GM12892 (cell line): ENCODE results near the gene CNTFR.

Experiments used
- DNase-seq: peaks from one replicate; pipeline ENCODE4 v3.0.0; 2011; ENCODE audit not compliant: insufficient read length
- FAIRE-seq: peaks from 2 replicates; lab custom pipeline; 2011; peaks lifted over from hg19 to GRCh38; lab: Jason Lieb, UNC
- POLR2A ChIP-seq: IDR thresholded peaks from 2 replicates; pipeline ENCODE4 v1.6.1; 2011; ENCODE audit warnings: low read depth, low read length, control low read depth
- POLR2AphosphoS5 ChIP-seq: IDR thresholded peaks from 2 replicates; pipeline ENCODE4 v1.6.1; 2011; ENCODE audit warnings: low read depth, low read length, control low read depth
- TAF1 ChIP-seq: IDR thresholded peaks from 2 replicates; pipeline ENCODE4 v1.6.1; 2011; ENCODE audit warnings: low read depth, mild to moderate bottlenecking, control low read depth, low read length, borderline replicate concordance

CNTFR gene

DNA sequence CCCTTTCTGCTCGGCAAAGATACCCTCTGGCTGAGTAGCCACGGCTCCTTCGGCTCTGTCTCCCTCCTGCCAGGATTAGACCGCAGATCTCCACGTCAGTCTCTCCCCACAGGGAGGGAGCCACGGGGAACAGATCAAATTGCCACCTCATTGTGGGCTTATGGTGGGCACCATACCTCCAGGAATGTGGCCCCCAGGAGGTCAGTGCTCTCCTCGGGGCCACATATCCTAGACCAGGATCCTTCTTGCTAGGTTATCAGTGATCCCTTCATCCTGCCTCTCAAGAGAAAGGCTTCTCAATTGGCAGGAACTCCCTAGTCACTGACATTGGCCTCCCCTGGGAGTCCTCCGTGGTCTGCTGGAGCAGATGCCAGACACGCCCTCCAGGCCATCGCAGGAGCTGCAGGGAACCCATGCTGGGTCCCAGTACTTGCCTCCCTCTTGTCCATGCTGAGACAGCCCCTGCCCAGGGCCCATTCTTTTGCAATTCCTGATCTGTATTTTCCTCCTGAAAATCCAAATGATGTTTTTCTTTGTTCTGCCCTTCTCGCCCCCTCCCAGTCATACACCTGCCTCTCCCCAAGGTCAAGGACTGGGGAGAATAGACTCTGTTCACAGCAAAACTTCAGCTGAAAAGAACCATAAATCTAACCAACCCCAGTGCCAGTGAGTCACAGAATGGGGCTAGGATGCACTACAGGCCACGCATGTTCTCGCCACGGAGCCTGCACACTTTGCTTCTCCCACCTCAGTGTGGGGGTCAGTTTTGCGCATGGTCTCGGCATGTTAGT, 35.1 kb downstream of the CNTFR start:
- no peak for FAIRE-seq
- DNase-seq = no peak
- TF ChIP-seq TAF1 = no peak
- no peak for TF ChIP-seq POLR2AphosphoS5
- no peak for TF ChIP-seq POLR2A

- DNase-seq = no peak
- FAIRE-seq = no peak
- TF ChIP-seq POLR2A = no peak
- no peak for TF ChIP-seq TAF1
- TF ChIP-seq POLR2AphosphoS5 = no peak
These were observed 36.0 kb downstream of the CNTFR start for GRCh38 chr9:34553511-34554021.

DNA sequence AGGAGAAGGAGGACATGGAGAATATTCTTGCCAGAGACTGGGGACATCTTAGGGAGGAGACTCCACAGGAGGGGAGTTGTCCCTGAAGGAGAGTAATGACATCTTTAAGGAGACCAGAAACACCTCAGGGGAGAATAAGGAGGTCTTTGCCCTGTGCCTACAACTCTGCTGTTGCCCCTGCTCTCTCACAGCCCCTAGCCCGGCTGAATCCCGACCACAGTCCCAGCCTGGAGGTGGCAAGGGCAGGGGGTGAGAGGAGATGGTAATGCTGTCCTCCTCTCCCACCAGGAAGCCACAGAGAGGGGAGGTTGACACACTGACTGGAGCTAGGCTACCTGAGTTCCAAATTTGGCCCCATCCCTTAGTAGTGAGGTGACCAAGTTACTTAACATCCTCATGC, 36.5 kb downstream of the CNTFR start:
- no peak for DNase-seq
- FAIRE-seq = no peak
- no peak for TF ChIP-seq POLR2A
- no peak for TF ChIP-seq POLR2AphosphoS5
- TF ChIP-seq TAF1 = no peak

DNA sequence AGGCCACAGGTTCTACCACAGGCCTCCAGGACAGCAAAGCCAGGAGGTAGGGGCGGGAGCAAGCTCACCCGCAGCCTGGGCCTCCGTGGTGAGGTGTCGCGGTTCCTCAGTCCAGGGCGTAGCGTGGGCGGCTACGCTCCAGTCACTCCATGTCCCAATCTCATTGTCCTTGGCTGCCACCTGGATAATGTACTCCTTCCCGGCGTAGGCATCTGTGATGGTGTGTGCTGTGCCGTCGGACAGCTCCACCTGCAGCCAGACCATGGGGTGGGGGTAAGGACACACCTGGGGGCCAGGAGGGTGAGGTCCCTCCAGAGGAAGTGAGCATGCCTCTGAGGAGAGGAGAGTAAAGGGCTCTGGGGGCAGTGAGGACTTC, 36.9 kb downstream of the CNTFR start:
- no peak for FAIRE-seq
- TF ChIP-seq POLR2AphosphoS5 (no peak), POLR2A (no peak), TAF1 (no peak)

GRCh38 chr9:34551751-34552605, 37.5 kb downstream of the CNTFR start:
- DNase-seq (no peak), FAIRE-seq (no peak)
- no peak for TF ChIP-seq POLR2A
- TF ChIP-seq TAF1 = no peak
- TF ChIP-seq POLR2AphosphoS5 = no peak

More for the DNA sequence above, 36.9 kb downstream of the CNTFR start:
- DNase-seq = no peak

DNA sequence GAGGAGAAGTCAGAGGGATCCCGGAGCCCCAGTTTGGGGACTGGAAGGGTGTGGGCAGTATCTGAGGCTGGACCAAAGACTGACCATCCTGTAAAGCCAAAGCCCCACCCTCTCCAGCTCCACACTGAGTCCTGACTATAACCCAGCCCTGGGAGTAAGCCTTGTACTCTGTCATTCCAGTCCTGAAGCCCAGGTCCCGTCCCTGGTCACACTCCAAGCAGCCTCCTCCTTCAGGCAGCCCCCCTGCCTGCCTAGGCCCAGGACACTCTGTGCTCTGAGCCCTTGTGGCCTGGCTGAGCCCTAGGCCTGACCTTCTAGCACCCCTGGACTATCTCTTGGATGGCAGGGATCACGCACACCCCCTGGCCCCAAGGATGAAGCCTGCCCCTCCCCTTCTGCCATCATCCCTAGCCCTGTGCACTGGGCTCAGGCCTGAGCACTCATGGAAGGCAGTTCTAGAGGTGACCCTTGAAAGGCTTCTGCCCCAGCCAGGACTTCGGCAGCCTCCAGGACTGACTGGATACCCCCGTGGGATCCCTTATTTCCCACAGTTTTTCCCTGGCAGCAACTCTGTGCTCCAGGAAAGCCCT, 38.7 kb downstream of the CNTFR start:
- DNase-seq (no peak), FAIRE-seq (no peak)
- TF ChIP-seq POLR2AphosphoS5 (no peak), POLR2A (no peak), TAF1 (no peak)

DNA sequence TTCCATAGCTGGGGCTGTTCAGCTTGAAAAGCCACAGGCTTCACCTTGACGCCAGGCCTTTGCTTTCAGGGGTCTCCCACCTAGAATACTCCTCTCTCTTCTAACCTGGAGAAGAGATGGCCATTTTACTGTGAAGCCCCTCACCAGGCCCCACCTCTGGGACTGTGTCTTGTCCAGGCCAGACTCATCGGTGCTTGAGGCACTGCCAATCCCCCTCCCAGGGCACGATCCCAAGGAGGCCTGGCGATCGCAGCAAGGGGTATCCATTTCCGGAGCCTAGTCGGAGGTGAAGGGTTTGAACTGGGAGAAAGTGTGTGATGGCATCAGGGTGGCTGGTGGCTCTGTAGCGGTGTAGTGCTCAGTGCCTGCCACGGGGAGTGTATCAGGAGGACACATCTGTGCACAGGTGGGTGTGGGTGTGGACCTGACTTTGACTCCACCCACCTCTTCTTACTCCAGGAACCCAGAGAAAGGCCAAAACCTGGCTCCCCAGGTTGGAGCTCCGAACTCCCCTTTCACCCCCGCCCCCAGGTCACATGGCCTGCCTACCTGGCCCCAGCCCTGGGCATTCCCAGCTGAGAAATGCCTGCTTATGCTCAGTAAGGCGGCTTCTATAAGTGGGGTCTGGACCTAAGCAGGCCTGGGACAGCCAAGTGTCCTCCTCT, 39.4 kb downstream of the CNTFR start:
- FAIRE-seq = no peak
- no peak for TF ChIP-seq POLR2A
- TF ChIP-seq TAF1 = no peak
- no peak for TF ChIP-seq POLR2AphosphoS5

GRCh38 chr9:34549407-34549732, 40.2 kb downstream of the CNTFR start:
- DNase-seq = no peak
- TF ChIP-seq POLR2AphosphoS5 (no peak), POLR2A (no peak)
- no peak for FAIRE-seq

More for the DNA sequence above, 39.4 kb downstream of the CNTFR start:
- DNase-seq = no peak

- DNase-seq = no peak
- peak; percentile 58 for FAIRE-seq
- TF ChIP-seq TAF1 (no peak), POLR2A (no peak), POLR2AphosphoS5 (no peak)
These were observed 41.4 kb downstream of the CNTFR start for GRCh38 chr9:34547960-34548611.
